Caki2 (cell line): ENCODE measurements around the gene BSG. TPM values are rescaled to one million over a fixed set of nuclear protein-coding genes. Genes with fewer than 3 reads are reported as not detected.
"Not testable (repeated sequence)": the region's sequence is repeated elsewhere in the genome, so short reads cannot be mapped to it uniquely, and the experiment has no call there.

ENCODE experiments used
- DNase-seq: peaks from one replicate; pipeline ENCODE4 v3.0.0-alpha.2; 2015; ENCODE audit warnings: low read depth
- in situ Hi-C: cut with HindIII; loops from 2 replicates; pipeline ENCODE4 v1.10.0; 2016; ENCODE audit warnings: low sequenced_read_pairs, low pct_unique_long_range_greater_than_20kb, mixed read lengths
- total RNA-seq: library from RNA; depleted of rRNA; stranded (reverse); fragments of >200 nt; shearing (Covaris generic); gene quantifications from 2 replicates; pipeline ENCODE4 v1.2.3, GENCODE V29; 2014; ENCODE audit warnings: low replicate concordance

Gene BSG
- total RNA-seq, 1 experiment from 2014 or later, result 330 TPM

DNA sequence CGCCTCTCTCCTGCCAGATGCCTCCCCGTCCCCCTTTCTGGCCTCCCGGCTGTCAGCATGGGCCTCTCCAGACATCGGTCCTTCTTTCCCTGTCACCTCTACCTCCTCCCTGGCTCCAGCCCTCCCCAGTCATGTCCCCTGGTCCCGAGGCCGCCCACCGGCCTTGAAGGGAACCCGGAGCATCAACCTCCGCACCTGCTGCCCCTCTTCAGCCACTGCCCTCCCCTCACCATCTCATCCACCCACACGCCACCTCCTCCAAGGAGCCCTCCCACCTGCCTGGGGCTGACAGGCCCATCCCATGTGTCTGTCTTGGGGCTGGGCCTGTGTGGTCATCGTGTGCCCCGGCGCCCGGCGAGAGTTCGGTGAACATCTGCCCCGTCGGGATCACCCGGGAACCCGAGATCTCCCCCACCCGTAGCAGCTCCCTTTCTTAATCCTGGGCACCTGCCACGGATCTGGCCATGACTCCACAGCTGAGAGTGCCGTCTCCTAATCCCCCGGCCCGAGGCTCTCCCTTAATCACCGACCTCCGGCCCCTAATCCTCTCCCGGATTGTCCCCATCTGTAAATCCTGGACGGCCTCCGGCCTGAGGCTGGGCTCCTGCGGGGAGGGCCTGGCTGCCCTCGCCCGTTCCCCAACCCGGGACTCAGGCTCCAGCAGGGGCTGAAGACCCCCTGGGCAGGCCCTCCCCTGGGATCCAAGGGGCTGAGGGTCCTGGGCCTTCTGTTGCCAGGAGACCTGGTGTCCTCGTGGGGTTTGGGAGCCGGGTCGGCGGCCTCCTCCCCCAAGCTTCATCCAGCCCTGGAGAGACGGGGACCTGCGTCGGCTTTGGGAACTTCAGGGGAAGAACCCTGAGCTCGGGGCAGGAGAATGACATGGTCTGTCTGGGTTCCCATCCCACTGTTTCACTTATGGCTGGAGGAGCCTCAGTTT, 23.2 kb downstream of the BSG start:
- no peak for DNase-seq
- in situ Hi-C loops, result no loop called here

DNA sequence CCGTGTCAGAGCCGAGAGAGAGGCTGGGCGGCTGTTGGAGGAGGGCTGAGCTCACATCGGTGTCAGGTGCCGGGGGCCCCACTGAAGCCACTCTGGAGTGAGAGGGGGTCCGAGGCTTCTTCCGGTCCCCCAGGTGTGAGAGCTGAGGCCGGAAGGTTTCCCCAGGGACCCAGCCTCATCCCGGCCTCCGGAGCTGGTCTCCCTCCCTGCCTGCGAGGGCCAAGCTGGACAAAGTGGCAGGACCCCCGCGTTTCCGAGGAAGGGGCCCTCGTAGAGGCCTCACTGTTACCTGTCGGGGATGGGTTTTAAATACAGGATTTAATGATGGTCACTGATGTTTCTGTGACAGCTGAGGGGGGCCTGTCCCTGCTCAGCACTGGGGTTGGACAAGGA, 23.9 kb downstream of the BSG start:
- DNase-seq, result no peak
- in situ Hi-C loops, result no loop called here

DNA sequence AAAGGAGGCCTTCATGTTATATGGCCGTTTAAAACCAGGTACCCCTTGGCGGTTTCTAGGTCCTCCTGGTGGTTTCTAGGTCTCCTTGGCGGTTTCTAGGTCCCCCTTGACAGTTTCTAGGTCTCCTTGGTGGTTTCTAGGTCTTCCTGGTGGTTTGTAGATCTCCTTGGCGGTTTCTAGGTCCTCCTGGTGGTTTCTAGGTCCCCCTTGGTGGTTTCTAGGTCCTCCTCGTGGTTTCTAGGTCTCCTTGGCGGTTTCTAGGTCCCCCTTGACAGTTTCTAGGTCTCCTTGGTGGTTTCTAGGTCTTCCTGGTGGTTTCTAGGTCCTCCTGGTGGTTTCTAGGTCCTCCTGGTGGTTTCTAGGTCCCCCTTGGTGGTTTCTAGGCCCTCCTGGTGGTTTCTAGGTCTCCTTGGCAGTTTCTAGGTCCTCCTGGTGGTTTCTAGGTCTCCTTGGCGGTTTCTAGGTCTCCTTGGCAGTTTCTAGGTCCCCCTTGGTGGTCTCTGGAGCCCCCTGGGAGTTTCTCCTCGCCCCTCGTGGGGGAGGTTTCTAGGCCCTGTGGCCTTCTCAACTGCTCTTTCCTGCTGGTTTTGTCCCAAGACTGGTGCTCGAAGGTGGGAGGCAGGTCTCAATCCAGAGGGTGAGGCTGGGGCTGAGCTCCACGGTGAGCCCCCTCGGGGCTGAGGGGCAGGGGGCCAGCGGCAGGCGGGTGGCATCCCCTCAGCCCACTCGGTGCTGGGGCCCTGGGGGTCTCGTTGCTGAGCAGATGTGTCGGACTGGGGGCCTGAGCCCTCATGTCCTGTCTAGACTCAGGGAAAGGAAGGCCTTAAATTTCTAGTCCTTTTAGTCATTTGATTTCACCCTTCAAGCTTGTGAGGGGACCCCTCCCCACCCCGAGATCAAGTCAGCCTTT, 25.3 kb downstream of the BSG start:
- no peak for DNase-seq
- in situ Hi-C loops, result no loop called here

DNA sequence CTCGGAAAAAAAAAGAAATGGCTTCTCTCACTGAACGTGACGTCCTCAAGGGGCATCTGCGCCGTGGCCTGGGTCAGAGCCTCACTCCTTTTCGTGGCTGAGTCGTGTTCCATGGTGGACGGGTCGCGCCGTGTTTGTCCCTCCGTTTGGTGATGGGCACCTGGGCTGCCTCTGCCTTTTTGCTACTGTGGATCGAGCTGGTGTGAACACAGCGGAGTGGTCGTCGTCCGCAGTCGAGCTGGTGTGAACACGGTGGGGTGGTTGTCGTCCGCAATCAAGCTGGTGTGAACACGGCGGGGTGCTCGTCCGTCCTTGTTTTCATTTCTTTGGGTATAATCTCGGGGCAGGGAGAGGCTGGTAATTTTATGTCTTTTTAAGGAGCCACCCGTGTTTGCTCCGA, 28.9 kb downstream of the BSG start:
- in situ Hi-C loops, result no loop called here
- DNase-seq, result no peak

DNA sequence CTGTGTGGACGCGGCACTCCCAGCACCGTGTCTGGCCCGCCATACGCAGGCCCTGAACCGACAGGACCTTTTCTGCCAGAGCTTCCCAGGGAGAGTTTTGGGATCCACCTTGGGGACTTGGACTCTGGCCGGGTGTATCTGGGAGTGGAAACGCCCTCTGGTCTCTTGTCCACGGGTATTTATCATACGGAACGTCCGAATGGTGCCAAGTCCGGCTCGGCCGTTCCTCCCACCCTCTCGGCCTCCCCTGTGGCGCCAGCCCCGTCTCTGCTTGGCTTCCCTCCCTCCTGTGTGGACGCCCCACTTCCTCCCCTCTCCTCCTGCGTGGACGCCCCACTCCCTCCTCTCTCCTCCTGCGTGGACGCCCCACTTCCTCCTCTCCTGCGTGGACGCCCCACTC, 29.4 kb downstream of the BSG start:
- DNase-seq, result no peak
- in situ Hi-C loops, result no loop called here

DNA sequence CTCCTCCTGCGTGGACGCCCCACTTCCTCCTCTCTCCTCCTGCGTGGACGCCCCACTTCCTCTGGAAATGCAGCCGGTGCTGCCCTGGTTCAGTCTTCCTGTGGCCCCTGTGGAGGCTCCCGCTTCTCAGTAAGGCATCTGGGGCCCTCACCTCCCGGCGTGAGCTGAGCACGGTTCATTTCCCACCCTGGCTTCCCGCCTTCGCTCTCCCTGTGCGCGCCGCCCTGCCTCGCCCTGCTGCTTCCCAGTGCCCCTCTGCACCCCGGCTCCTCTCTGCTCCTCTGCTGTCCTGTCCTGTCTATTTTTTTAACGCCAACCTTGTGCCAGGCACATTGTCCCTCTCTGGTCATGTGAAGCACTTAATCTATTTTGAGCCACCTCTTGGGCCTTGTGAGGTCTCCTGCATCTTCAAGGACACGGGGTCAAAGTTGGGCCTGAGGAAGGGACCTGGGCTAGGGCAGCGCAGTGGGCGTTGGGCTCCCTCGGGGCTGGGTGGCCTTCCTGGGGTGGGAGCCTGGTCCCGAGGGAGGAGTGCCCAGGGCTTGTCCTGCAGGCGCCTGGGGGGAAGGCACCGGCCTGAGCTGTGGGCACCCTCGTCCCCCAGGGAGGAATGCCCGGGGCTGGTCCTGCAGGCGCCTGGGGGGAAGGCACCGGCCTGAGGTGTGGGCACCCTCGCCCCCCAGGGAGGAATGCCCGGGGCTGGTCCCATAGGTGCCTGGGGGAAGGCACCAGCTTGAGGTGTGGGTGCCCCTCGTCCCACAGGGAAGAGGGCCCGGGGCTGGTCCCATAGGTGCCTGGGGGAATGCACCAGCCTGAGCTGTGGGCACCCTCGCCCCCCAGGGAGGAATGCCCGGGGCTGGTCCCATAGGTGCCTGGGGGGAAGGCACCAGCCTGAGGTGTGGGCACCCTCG, 30.2 kb downstream of the BSG start:
- DNase-seq, result no peak
- in situ Hi-C loops, result no loop called here

DNA sequence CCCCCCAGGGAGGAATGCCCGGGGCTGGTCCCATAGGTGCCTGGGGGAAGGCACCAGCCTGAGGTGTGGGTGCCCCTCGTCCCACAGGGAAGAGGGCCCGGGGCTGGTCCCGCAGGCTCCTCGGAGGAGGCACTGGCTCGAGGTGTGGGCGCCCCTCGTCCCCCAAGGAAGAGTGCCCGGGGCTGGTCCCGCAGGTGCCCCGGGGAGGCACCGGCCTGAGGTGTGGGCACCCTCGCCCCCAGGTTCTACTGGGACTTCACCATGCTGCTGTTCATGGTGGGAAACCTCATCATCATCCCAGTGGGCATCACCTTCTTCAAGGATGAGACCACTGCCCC, 30.9 kb downstream of the BSG start:
- in situ Hi-C loops, DNase-seq: not testable (repeated sequence)

DNA sequence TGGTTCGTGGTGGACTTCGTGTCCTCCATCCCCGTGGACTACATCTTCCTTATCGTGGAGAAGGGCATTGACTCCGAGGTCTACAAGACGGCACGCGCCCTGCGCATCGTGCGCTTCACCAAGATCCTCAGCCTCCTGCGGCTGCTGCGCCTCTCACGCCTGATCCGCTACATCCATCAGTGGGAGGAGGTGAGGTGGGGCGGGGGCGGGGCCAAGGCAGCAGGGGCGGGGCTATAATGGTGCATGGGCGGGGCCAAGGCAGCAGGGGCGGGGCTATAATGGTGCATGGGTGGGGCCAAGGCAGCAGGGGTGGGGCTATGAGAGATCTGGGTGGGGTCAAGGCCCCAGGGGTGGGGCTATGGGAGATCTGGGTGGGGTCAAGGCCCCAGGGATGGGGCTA, 31.4 kb downstream of the BSG start:
- in situ Hi-C loops, result not testable (repeated sequence)

DNA sequence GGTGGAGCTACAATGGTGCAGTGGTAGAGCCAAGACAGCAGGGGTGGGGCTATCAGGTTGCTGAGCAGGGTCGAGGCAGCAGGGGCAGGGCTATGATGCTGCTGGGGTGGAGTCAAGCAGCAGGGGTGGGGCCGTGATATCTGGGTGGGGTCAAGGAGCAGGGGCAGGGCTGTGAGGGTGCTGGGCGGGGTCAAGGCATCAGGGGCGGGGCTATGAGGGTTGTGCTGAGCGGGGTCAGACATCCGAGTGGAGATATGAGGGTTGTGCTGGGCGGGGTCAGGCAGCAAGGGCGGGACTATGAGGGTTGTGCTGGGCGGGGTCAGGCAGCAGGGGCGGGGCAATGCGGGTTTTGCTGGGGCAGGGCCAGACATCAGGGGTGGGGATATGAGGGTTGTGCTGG, 32.0 kb downstream of the BSG start:
- DNase-seq, result no peak
- in situ Hi-C loops, result no loop called here

More for the DNA sequence above, 31.4 kb downstream of the BSG start:
- not testable (repeated sequence) for DNase-seq

DNA sequence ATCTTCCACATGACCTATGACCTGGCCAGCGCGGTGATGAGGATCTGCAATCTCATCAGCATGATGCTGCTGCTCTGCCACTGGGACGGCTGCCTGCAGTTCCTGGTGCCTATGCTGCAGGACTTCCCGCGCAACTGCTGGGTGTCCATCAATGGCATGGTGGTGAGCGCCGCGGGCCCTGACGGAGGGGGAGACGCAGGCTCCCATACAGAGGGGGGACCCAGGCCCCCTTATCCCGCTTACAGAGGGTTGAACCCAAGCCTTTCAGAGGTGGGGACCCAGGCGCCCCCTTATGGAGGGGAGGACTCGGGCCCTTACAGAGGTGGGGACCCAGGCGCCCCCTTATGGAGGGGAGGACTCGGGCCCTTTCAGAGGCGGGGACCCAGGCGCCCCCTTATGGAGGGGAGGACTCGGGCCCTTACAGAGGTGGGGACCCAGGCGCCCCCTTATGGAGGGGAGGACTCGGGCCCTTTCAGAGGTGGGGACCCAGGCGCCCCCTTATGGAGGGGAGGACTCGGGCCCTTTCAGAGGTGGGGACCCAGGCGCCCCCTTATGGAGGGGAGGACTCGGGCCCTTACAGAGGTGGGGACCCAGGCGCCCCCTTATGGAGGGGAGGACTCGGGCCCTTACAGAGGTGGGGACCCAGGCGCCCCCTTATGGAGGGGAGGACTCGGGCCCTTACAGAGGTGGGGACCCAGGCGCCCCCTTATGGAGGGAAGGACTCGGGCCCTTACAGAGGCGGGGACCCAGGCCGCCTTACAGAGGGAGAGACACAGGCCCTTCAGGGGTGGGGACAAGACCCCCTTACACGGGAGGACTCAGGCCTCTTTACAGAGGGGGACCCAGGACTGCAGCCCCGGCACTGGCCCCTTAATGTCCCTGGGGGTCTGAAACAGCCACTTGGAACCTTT, 32.9 kb downstream of the BSG start:
- DNase-seq, in situ Hi-C loops: not testable (repeated sequence)

DNA sequence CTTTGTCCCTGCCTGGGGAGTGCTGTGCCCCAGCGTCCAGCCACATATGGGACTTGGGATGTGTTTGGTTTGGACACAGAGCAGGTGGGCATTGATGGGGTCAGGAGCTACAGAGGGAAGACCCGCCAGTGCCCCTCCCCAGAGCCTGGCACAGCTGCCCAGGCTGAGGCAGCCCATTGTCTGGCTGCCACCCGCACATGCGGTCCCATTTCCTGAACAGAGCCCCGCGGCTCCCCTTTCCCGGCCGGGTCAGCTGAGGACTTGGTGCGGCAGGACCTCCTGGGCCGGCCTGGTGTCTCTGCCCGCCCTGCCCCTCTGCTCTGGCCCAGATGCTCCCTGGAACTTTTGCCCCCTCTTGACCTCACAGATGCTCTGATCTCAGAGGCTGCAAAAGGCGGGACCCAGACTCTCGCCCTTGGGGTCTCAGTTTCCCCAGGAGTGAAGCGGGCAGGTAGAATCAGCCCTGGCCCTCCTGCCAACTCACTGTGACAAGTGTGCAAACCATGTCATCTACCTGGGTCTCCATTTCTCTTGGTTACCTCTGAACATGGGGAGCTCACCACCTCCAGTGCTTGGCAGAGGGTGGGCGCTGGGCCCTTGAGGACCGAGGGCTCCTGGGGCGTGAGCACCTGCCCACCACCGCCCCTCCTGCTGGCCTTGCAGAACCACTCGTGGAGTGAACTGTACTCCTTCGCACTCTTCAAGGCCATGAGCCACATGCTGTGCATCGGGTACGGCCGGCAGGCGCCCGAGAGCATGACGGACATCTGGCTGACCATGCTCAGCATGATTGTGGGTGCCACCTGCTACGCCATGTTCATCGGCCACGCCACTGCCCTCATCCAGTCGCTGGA, 35.1 kb downstream of the BSG start:
- in situ Hi-C loops, result no loop called here
- DNase-seq, result no peak

DNA sequence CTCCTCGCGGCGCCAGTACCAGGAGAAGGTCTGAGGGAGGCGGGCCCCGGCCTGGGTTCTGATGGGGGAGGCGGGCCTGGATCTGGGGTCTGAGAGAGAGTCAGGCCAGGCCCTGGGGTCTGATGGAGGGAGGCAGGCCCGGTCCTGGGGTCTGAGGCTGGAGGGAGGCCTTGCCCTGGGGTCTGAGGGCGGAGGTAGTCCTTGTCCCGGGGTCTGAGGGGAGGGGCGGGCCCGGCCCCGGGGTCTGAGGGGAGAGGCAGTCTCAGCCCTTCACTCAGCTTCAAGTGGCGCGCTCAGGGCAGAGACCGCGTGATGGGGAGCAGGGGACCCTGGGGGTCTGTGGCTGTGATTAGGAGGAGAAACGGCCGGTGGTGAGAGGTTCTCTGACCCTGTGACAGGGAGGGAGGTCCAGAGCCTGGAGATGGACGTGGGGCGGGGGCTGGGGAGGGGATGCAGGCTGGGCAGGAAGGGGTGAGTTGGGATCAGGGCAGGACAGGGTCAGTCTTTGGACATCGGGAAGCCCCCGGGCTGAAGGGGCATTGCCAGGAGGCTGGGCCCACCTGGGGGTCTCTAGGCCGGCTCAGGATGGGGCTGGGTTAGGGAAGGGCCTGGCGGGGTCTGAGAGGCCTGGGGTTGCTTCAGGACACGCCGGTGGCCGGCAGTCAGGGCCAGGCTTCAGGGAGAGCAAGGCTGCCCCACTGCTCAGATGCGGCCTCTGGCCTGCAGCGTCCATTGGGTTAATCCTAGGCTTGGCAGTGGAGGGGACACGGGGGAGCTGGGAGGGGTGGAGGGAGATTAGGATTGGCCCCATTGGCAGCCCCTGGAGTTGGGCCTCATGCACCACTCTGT, 36.0 kb downstream of the BSG start:
- in situ Hi-C loops, result no loop called here
- DNase-seq, result no peak

DNA sequence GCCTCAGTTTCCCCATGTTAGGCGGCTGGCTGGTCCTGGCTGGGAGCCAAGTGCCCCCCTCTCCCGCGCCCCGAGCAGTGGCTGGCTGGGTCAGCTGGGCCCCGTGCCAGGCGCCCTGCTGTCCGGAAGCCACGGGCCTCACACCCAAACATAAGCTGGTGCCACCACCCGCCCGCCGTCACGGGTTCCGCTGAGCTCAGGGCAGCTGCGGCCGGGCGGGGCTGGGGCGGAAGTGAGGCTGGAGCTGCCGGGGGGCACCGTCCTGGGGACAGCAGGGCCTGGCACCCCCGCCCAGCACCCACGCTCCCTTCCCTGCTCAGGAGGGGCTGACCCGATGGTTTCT, 36.6 kb downstream of the BSG start:
- in situ Hi-C loops, result no loop called here
- no peak for DNase-seq

DNA sequence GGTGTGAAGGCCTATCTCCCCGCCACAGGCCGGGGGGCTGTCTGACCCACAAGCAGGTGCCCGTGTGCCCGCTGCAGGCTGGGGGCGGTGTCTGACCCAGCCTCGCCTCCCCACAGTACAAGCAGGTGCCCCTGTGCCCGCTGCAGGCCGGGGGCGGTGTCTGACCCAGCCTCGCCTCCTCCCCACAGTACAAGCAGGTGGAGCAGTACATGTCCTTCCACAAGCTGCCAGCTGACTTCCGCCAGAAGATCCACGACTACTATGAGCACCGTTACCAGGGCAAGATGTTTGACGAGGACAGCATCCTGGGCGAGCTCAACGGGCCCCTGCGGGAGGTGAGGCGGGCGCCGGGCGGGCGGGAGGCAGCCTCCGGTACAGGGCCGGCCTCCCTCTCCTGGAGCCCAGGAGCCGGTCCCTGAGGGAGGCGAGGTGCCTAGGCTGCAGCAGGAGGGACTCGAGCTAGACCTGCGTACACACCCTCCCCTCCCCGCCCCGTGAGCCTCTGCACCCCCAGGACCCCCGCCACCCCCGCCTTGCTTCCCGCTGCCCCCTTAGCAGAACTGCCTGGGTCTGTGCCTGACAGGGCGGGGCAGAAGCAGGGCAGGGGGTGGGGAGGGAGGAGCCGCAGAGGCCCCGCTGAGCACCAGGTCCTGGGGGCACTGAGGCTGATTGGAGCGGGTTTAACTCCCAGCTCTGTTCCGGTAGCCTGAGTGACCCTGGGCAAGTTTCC, 37.8 kb downstream of the BSG start:
- in situ Hi-C loops, result no loop called here
- no peak for DNase-seq

DNA sequence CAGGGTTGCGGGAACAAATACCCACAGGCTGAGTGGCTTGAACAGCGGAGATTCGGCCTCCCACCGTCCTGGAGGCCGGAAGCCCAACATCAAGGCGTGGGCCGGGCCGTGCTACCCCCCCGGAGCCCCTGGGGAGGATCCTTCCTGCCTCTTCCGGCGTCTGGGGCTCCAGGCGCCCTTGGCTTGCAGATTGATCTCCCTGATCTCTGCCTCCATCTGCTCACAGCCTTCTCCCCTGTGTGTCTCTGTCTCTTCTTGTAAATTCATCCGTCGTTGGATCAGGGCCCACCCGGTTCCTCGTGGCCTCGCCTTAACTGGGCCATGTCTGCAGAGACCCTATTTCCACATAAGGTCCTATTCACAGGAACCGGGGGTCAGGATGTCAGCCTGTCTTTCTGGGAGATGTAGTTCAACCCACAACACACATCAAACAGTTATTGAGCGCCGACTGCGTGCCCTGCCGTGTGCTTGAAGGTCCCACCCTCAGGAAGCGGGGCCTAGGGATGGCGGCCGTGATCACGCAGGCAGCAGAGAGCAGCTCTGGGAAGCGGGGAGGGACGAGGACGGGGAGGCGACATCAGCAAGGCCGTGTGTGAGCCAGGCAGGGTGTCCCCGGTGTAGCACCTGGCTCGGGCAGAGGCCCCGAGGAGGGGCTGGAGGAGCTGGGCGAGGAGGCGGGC, 38.5 kb downstream of the BSG start:
- in situ Hi-C loops, result no loop called here
- DNase-seq, result no peak
